NK-92 (cell line): ENCODE measurements around the gene ALAS1.
"Not testable (repeated sequence)": the region's sequence is repeated elsewhere in the genome, so short reads cannot be mapped to it uniquely, and the experiment has no call there.

Source experiments
- DNase-seq: peaks from one replicate; lab custom pipeline; 2025; ENCODE audit not compliant: unreplicated experiment; lab: John Stamatoyannopoulos, UW

ALAS1 gene

GRCh38 chr3:52176951-52177700 is 20.8 kb upstream of the ALAS1 start:
- DNase-seq, result no peak

- no peak for DNase-seq
These were observed 20.3 kb upstream of the ALAS1 start for GRCh38 chr3:52177701-52178042.

GRCh38 chr3:52178126-52178525 is 19.8 kb upstream of the ALAS1 start:
- not testable (repeated sequence) for DNase-seq

- no peak for DNase-seq
These were observed 19.4 kb upstream of the ALAS1 start for GRCh38 chr3:52178537-52178936.

- no peak for DNase-seq
These were observed 16.4 kb upstream of the ALAS1 start for GRCh38 chr3:52181543-52181942.

- no peak for DNase-seq
These were observed 15.8 kb upstream of the ALAS1 start for GRCh38 chr3:52182196-52182595.

- no peak for DNase-seq
These were observed 15.3 kb upstream of the ALAS1 start for GRCh38 chr3:52182691-52183090.

GRCh38 chr3:52183786-52184445 is 14.0 kb upstream of the ALAS1 start:
- no peak for DNase-seq

GRCh38 chr3:52184690-52185089 is 13.3 kb upstream of the ALAS1 start:
- DNase-seq, result no peak

GRCh38 chr3:52185311-52185710 is 12.6 kb upstream of the ALAS1 start:
- no peak for DNase-seq

- DNase-seq, result no peak
These were observed 12.1 kb upstream of the ALAS1 start for GRCh38 chr3:52185837-52186236.

GRCh38 chr3:52186729-52187128 is 11.2 kb upstream of the ALAS1 start:
- DNase-seq, result no peak

GRCh38 chr3:52188556-52188955 is 9.4 kb upstream of the ALAS1 start:
- DNase-seq, result no peak

- DNase-seq, result no peak
These were observed 7.5 kb upstream of the ALAS1 start for GRCh38 chr3:52190294-52191074.

GRCh38 chr3:52191663-52192062 is 6.3 kb upstream of the ALAS1 start:
- no peak for DNase-seq

- no peak for DNase-seq
These were observed 4.9 kb upstream of the ALAS1 start for GRCh38 chr3:52193065-52193464.

GRCh38 chr3:52194485-52195290 is 3.3 kb upstream of the ALAS1 start:
- DNase-seq, result no peak

- DNase-seq, result no peak
These were observed 2.7 kb upstream of the ALAS1 start for GRCh38 chr3:52195291-52195597.

GRCh38 chr3:52195823-52196331 is 2.1 kb upstream of the ALAS1 start:
- DNase-seq, result no peak

GRCh38 chr3:52196977-52197376 is 983 bp upstream of the ALAS1 start:
- DNase-seq, result no peak

GRCh38 chr3:52197499-52197841 is 490 bp upstream of the ALAS1 start:
- DNase-seq, result no peak
